ENCODE measurements around the gene ADIG. TPM values are rescaled to one million over a fixed set of nuclear protein-coding genes. Genes with fewer than 3 reads are reported as not detected.

ADIG gene
- total and polyA plus RNA-seq, 8 donors, result not detected

DNA sequence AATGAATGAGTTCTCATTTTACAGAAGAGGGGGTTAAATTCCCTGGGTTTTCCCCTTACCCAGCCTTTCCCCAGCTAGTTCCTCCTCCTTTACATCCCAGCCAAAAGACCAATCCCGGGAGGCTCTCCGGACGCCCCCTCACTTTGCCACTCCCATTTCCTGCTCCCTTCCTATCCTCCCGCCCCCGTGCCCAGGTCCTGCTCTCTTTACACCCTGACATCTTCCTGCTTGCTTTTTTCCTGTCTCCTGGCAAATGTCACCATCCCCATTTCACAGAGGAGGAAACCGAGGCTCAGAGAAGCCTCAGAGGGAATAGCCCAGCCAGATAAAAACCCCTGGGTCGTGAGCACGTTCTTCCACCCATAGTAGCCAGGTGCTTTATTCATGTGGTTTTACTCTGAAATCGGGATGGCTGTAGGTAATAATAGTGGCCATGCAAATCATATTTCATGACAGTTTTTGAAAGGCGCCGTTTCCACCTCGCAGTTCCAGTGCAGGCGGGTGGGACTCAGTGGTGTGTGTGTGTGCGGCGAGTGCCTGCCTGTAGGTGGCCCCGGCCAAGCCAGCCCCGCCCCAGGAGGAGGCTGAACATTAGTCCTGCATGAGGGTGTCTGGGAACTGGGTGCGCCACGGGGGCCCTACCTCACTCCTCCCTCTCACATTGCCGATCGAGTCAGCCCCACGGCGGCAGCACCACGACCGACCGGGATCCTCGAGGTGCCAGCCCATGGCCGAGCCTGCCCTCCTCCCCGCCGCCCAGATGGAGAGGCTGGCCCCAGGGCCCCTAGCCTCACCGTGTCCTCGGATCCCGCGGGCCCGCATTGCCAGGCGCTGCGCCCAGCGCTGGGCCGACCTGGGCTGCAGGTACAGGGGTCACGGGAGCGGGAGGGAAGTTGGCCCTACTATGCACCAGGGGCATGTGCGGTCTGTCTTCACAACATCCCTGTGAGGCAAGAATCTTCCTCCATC lies 20.5 kb downstream of the ADIG start, which contains the start of gene ARHGAP40:
Gene ARHGAP40, plus strand, starts transcription at position 594 of the 969 bp plus-strand sequence.
- 18 to 22% methylated on average over 38 to 42 of the region's 42 CpGs for WGBS, 2 donors
- Histone ChIP-seq H3K4me1 (peaks cover 0 to 5% (median 0%) of the 10 kb centered on the region in 3 donors), H3K27me3 (peaks cover 0 to 7% (median 0%) of the 10 kb centered on the region in 4 donors), H3K4me3 (no peak within 1 kb of the TSS), H3K9me3 (no peaks in the 10 kb centered on the region), H3K36me3 (no peaks in the 10 kb centered on the region), H3K27ac (no peak within 1 kb of the TSS)
- peak in 2 of 4 donors; percentile 42 to 43 for ATAC-seq
- intact Hi-C loops (cut with DNase I), result no loop called here
- TF ChIP-seq, protein P1, sequence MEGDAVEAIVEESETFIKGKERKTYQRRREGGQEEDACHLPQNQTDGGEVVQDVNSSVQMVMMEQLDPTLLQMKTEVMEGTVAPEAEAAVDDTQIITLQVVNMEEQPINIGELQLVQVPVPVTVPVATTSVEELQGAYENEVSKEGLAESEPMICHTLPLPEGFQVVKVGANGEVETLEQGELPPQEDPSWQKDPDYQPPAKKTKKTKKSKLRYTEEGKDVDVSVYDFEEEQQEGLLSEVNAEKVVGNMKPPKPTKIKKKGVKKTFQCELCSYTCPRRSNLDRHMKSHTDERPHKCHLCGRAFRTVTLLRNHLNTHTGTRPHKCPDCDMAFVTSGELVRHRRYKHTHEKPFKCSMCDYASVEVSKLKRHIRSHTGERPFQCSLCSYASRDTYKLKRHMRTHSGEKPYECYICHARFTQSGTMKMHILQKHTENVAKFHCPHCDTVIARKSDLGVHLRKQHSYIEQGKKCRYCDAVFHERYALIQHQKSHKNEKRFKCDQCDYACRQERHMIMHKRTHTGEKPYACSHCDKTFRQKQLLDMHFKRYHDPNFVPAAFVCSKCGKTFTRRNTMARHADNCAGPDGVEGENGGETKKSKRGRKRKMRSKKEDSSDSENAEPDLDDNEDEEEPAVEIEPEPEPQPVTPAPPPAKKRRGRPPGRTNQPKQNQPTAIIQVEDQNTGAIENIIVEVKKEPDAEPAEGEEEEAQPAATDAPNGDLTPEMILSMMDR (IDR thresholded peaks at IDR 0.05), result no peak
- peak in 2 of 6 donors; percentile 32 to 41 for DNase-seq
- FAIRE-seq, result no peak

DNA sequence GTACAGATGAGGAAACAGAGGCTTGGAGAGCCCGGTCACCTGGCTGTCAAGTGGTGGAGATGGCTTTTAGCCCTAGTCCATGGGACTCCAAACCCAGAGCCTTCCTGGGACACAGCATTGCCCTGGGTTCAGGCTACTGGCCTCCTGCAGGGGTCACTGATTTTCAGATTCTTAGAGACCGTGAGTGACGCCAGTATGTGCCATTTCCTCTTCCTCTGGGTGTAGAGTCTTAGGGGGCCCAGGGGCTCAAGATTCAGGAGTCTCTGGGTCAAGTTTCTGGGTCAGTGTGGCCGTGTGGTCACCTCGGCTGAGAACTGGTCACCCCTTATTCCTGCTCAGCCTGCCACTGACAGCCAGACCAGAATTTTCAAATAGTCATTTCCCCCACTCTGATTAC lies 21.2 kb downstream of the ADIG start:
- ATAC-seq, result no peak
- WGBS, 2 donors, result 62 to 66% methylated on average over 5 of the region's 5 CpGs
- intact Hi-C loops (cut with DNase I), result no loop called here
- H3K36me3 ChIP-seq, result no peaks in the 10 kb centered on the region
- peaks cover 0 to 5% (median 0%) of the 10 kb centered on the region in 3 donors for H3K4me1 ChIP-seq
- no peaks in the 10 kb centered on the region for H3K9me3 ChIP-seq
- TF ChIP-seq, protein P1 (IDR thresholded peaks at IDR 0.05), result no peak
- H3K4me3 ChIP-seq, result no peak overlapping the region
- H3K27me3 ChIP-seq, result peaks cover 0 to 7% (median 0%) of the 10 kb centered on the region in 4 donors
- no peak for DNase-seq
- no peak for FAIRE-seq
- no peak overlapping the region for H3K27ac ChIP-seq

DNA sequence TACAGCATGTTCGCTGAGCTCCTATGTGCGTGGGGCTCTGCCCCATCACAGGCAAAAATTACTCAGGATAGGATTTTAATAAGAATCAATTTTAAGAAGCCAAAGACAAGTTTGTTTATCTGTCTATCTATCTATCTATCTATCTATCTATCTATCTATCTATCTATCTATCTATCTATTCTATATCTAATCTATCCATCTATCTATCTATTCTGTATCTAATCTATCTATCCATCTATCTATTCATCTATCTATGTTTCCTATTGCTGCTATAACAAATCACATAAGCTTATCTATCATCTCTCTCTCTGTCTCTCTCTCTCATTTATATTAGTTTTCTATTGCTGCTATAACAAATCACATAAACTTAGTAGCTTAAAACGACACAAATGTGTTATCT lies 22.3 kb downstream of the ADIG start:
- intact Hi-C loops (cut with DNase I), result no loop called here
- peaks cover 0 to 7% (median 0%) of the 10 kb centered on the region in 4 donors for H3K27me3 ChIP-seq
- ATAC-seq (no peak), DNase-seq (no peak), FAIRE-seq (no peak)
- TF ChIP-seq, protein P1 (IDR thresholded peaks at IDR 0.05), result no peak
- H3K9me3 ChIP-seq, result no peaks in the 10 kb centered on the region
- WGBS, 2 donors, result 75 to 77% methylated on average over 3 of the region's 3 CpGs
- H3K4me1 ChIP-seq, result peaks cover 0 to 5% (median 0%) of the 10 kb centered on the region in 3 donors
- H3K36me3 ChIP-seq, result no peaks in the 10 kb centered on the region
- H3K4me3 ChIP-seq, result no peak overlapping the region
- no peak overlapping the region for H3K27ac ChIP-seq

DNA sequence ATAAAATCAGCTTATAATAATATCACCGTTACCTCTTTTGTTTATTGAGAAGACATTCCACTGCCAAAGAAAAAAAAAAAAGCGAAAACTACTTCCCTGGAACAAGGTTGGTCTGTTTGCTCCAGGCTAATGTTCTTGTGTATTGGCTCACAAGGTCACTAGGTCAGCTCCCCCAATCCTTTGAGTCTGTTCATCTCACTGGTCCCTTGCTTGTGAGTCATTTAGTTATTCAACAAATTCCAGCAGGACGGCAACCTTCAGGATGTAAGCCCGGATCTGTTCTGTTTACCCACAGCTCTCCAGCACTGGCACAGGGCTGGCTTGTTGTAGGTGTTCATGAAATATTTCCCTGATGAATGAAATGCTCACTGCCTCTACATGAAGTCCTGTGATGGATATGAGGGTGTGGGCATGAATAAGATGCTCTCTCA lies 23.9 kb downstream of the ADIG start:
- Histone ChIP-seq H3K4me1 (no peaks in the 10 kb centered on the region), H3K4me3 (no peak overlapping the region), H3K27me3 (peaks cover 0 to 7% (median 0%) of the 10 kb centered on the region in 4 donors), H3K9me3 (no peaks in the 10 kb centered on the region), H3K27ac (no peak overlapping the region), H3K36me3 (no peaks in the 10 kb centered on the region)
- FAIRE-seq (no peak), ATAC-seq (no peak), DNase-seq (no peak)
- WGBS, 2 donors, result 30% methylated on average over 4 of the region's 4 CpGs
- TF ChIP-seq, protein P1 (IDR thresholded peaks at IDR 0.05), result no peak
- intact Hi-C loops (cut with DNase I), result no loop called here
